ENCODE data around the gene OR4C11. TPM values are rescaled to one million over a fixed set of nuclear protein-coding genes. Genes with fewer than 3 reads are reported as not detected.

Gene OR4C11
- total RNA-seq, 1 experiment from 2014 or later: not detected

GRCh38 chr11:55648027-55648426 is 40.6 kb upstream of the OR4C11 start, which contains the start of gene OR4S2:
OR4S2 (plus strand) TSS chr11:55648327; CDS start chr11:55650904, 2,577 bp downstream.
- no peak within 1 kb of the TSS for H3K4me2 ChIP-seq
- intact Hi-C loops (cut with micrococcal nuclease; ENCODE audit: unreplicated experiment): no loop called here
- H3F3A ChIP-seq (ENCODE audit: insufficient read depth, low read depth): no peaks in the 10 kb centered on the region
- H3K36me3 ChIP-seq (ENCODE audit: low read depth): no peaks in the 10 kb centered on the region
- no peaks in the 10 kb centered on the region for H3K79me2 ChIP-seq (ENCODE audit: low read depth)
- no peaks in the 10 kb centered on the region for H3K9me2 ChIP-seq (ENCODE audit: insufficient read depth)
- no peak within 1 kb of the TSS for H2AFZ ChIP-seq
- H3K4me1 ChIP-seq (replicated peaks; ENCODE audit: insufficient read depth): no peaks in the 10 kb centered on the region
- no peaks in the 10 kb centered on the region for H4K20me1 ChIP-seq (ENCODE audit: insufficient read depth)
- H3K4me3 ChIP-seq: no peak within 1 kb of the TSS
- H3K27me3 ChIP-seq (ENCODE audit: insufficient read depth, low read depth): no peaks in the 10 kb centered on the region
- no peak for DNase-seq
- no peaks in the 10 kb centered on the region for H3K9me3 ChIP-seq (ENCODE audit: insufficient read depth, low read depth)
- ChIA-PET POLR2A (ENCODE audit: unreplicated experiment) (no interaction called here), CTCF (no interaction called here)
- TF ChIP-seq CTCF (conservative IDR thresholded peaks at IDR 0.05) (no peak), EZH2 (IDR thresholded peaks at IDR 0.05; ENCODE audit: low read depth) (no peak)
- no peak within 1 kb of the TSS for H3K27ac ChIP-seq
- no TSS peak for BruUV-seq (replicated peaks)

- TF ChIP-seq EZH2 (IDR thresholded peaks at IDR 0.05; ENCODE audit: low read depth) (no peak), CTCF (conservative IDR thresholded peaks at IDR 0.05) (no peak)
- H3K9me2 ChIP-seq (ENCODE audit: insufficient read depth): no peaks in the 10 kb centered on the region
- no TSS peak for BruUV-seq (replicated peaks)
Observed at GRCh38 chr11:55634813-55635212, 27.4 kb upstream of the OR4C11 start, which contains the start of gene OR4P4. OR4P4 (plus strand) TSS chr11:55635113.

GRCh38 chr11:55624531-55624930 is 17.1 kb upstream of the OR4C11 start:
- BruUV-seq (replicated peaks): no TSS peak
- H3K27me3 ChIP-seq (ENCODE audit: insufficient read depth, low read depth): no peaks in the 10 kb centered on the region
- no peaks in the 10 kb centered on the region for H3K9me3 ChIP-seq (ENCODE audit: insufficient read depth, low read depth)
- no peak overlapping the region for H3K4me3 ChIP-seq
- no peaks in the 10 kb centered on the region for H3F3A ChIP-seq (ENCODE audit: insufficient read depth, low read depth)
- POLR2A ChIA-PET (ENCODE audit: unreplicated experiment): no interaction called here
- intact Hi-C loops (cut with micrococcal nuclease; ENCODE audit: unreplicated experiment): no loop called here
- H2AFZ ChIP-seq: no peak overlapping the region
- TF ChIP-seq EZH2 (IDR thresholded peaks at IDR 0.05; ENCODE audit: low read depth): no peak
- TF ChIP-seq CTCF (conservative IDR thresholded peaks at IDR 0.05): no peak
- H3K4me1 ChIP-seq (replicated peaks; ENCODE audit: insufficient read depth): no peaks in the 10 kb centered on the region
- H3K36me3 ChIP-seq (ENCODE audit: low read depth): no peaks in the 10 kb centered on the region
- no peaks in the 10 kb centered on the region for H3K79me2 ChIP-seq (ENCODE audit: low read depth)
- CTCF ChIA-PET: no interaction called here
- H4K20me1 ChIP-seq (ENCODE audit: insufficient read depth): no peaks in the 10 kb centered on the region
- no peak overlapping the region for H3K27ac ChIP-seq
- no peak for DNase-seq
- H3K9me2 ChIP-seq (ENCODE audit: insufficient read depth): no peaks in the 10 kb centered on the region
- no peak overlapping the region for H3K4me2 ChIP-seq

More at GRCh38 chr11:55634813-55635212, 27.4 kb upstream of the OR4C11 start, which contains the start of gene OR4P4:
- Histone ChIP-seq H3K9me3 (ENCODE audit: insufficient read depth, low read depth) (no peaks in the 10 kb centered on the region), H3K79me2 (ENCODE audit: low read depth) (no peaks in the 10 kb centered on the region), H3K27me3 (ENCODE audit: insufficient read depth, low read depth) (no peaks in the 10 kb centered on the region), H4K20me1 (ENCODE audit: insufficient read depth) (no peaks in the 10 kb centered on the region), H3K4me2 (no peak within 1 kb of the TSS), H3F3A (ENCODE audit: insufficient read depth, low read depth) (no peaks in the 10 kb centered on the region), H3K27ac (no peak within 1 kb of the TSS), H3K36me3 (ENCODE audit: low read depth) (no peaks in the 10 kb centered on the region), H3K4me1 (replicated peaks; ENCODE audit: insufficient read depth) (no peaks in the 10 kb centered on the region), H3K4me3 (no peak within 1 kb of the TSS), H2AFZ (no peak within 1 kb of the TSS)
- no peak for DNase-seq
- CTCF ChIA-PET: no interaction called here
- POLR2A ChIA-PET (ENCODE audit: unreplicated experiment): no interaction called here
- intact Hi-C loops (cut with micrococcal nuclease; ENCODE audit: unreplicated experiment): no loop called here
